GM23338 (cell line): ENCODE results near the gene AGBL2. TPM values are rescaled to one million over a fixed set of nuclear protein-coding genes. Genes with fewer than 3 reads are reported as not detected.

Experiments
- ATAC-seq: fragments of 200-7000 bp; cut with Tn5 transposase; 3 replicates; pipeline ENCODE4 v1.9.1; 2020
- DNase-seq: peaks from one replicate; pipeline ENCODE4 v3.0.0-alpha.2; 2015; ENCODE audit warnings: low spot score
- H2AFZ ChIP-seq: fragments of 200-600 bp; sonication (generic); 2 replicates; pipeline ENCODE4 v1.8.0; 2016; ENCODE audit warnings: antibody characterized with exemption, mild to moderate bottlenecking, moderate library complexity
- H3F3A ChIP-seq: fragments of 200-600 bp; sonication (generic); replicated peaks from 2 replicates; pipeline ENCODE4 v1.8.0; 2017; ENCODE audit warnings: antibody characterized with exemption, mixed run types, low read depth
- H3K27ac ChIP-seq: fragments of 200-600 bp; sonication (generic); 2 replicates; pipeline ENCODE4 v1.6.1; 2016; ENCODE audit warnings: low read depth
- H3K27me3 ChIP-seq: fragments of 200-600 bp; sonication (generic); 2 replicates; pipeline ENCODE4 v1.8.0; 2016; ENCODE audit warnings: mild to moderate bottlenecking, mixed run types, moderate library complexity; ENCODE audit not compliant: insufficient read depth
- H3K36me3 ChIP-seq: fragments of 200-600 bp; sonication (generic); 2 replicates; pipeline ENCODE4 v1.8.0; 2016; ENCODE audit warnings: mild to moderate bottlenecking; ENCODE audit not compliant: insufficient read depth
- H3K4me1 ChIP-seq: fragments of 200-600 bp; sonication (generic); 2 replicates; pipeline ENCODE4 v1.8.0; 2016; ENCODE audit warnings: mild to moderate bottlenecking, moderate library complexity; ENCODE audit not compliant: insufficient read depth
- H3K4me2 ChIP-seq: fragments of 200-600 bp; sonication (generic); 2 replicates; pipeline ENCODE4 v1.7.1; 2017; ENCODE audit warnings: mixed run types
- H3K4me3 ChIP-seq: fragments of 200-600 bp; sonication (generic); 2 replicates; pipeline ENCODE4 v1.6.1; 2016; ENCODE audit warnings: mixed run types
- H3K79me2 ChIP-seq: fragments of 200-600 bp; sonication (generic); replicated peaks from 2 replicates; pipeline ENCODE4 v1.8.0; 2017; ENCODE audit warnings: mild to moderate bottlenecking; ENCODE audit not compliant: insufficient read depth
- H3K9me2 ChIP-seq: fragments of 200-600 bp; sonication (generic); 2 replicates; pipeline ENCODE4 v1.8.0; 2017; ENCODE audit not compliant: insufficient read depth
- H4K20me1 ChIP-seq: fragments of 200-600 bp; sonication (generic); replicated peaks from 2 replicates; pipeline ENCODE4 v1.8.0; 2017; ENCODE audit warnings: mild to moderate bottlenecking; ENCODE audit not compliant: insufficient read depth
- H3K27ac Mint-ChIP-seq: 2 replicates; pipeline ENCODE4 v1.8.0; 2020; ENCODE audit warnings: inconsistent platforms, mild to moderate bottlenecking, moderate library complexity, mixed read lengths
- H3K27me3 Mint-ChIP-seq: 3 replicates; pipeline ENCODE4 v1.8.0; 2022; ENCODE audit warnings: low read depth, mild to moderate bottlenecking, moderate library complexity, mixed read lengths, inconsistent platforms; ENCODE audit not compliant: insufficient read depth, poor library complexity
- H3K36me3 Mint-ChIP-seq: 3 replicates; pipeline ENCODE4 v1.8.0; 2021; ENCODE audit warnings: low read depth, mild to moderate bottlenecking, inconsistent platforms, moderate library complexity, mixed read lengths
- H3K4me1 Mint-ChIP-seq: 3 replicates; pipeline ENCODE4 v1.8.0; 2020; ENCODE audit warnings: mild to moderate bottlenecking, inconsistent platforms, mixed read lengths
- H3K4me3 Mint-ChIP-seq: 3 replicates; pipeline ENCODE4 v1.8.0; 2021; ENCODE audit warnings: moderate library complexity, mild to moderate bottlenecking, inconsistent platforms, mixed read lengths
- H3K9me3 Mint-ChIP-seq: 3 replicates; pipeline ENCODE4 v1.8.0; 2020; ENCODE audit warnings: moderate library complexity, mild to moderate bottlenecking, inconsistent platforms, mixed read lengths
- CREB1 ChIP-seq: fragments of 250-450 bp; sonication (Bioruptor Pico); IDR thresholded peaks from 2 replicates; pipeline ENCODE4 v1.5.0; 2020; ENCODE audit warnings: low read depth, mild to moderate bottlenecking, moderate library complexity
- EZH2 ChIP-seq: fragments of 200-600 bp; sonication (generic); IDR thresholded peaks from one replicate; pipeline ENCODE4 v1.8.0; 2017; ENCODE audit warnings: antibody characterized with exemption, mild to moderate bottlenecking, low read depth; ENCODE audit not compliant: unreplicated experiment
- JUNB ChIP-seq: IDR thresholded peaks from one replicate; pipeline ENCODE4 v1.6.1; 2016; ENCODE audit warnings: antibody characterized with exemption; ENCODE audit not compliant: unreplicated experiment
- NANOG ChIP-seq: IDR thresholded peaks from 2 replicates; pipeline ENCODE4 v1.6.1; 2016; ENCODE audit warnings: antibody characterized with exemption, borderline replicate concordance
- POLR2AphosphoS5 ChIP-seq: IDR thresholded peaks from 2 replicates; pipeline ENCODE4 v1.6.1; 2016; ENCODE audit warnings: antibody characterized with exemption, low read depth
- STAT1 ChIP-seq: IDR thresholded peaks from one replicate; pipeline ENCODE4 v1.6.1; 2016; ENCODE audit warnings: antibody characterized with exemption; ENCODE audit not compliant: unreplicated experiment
- ZNF114 ChIP-seq: fragments of 250-450 bp; sonication (Bioruptor Pico); IDR thresholded peaks from 2 replicates; pipeline ENCODE4 v1.5.0; 2020; ENCODE audit warnings: mild to moderate bottlenecking, moderate library complexity
- ZNF331 ChIP-seq: fragments of 250-450 bp; sonication (Bioruptor Pico); IDR thresholded peaks from 2 replicates; pipeline ENCODE4 v1.5.0; 2020; ENCODE audit warnings: low read depth, mild to moderate bottlenecking, moderate library complexity
- polyA plus RNA-seq: library from polyadenylated mRNA; unstranded; fragments of >200 nt; fragmentation: Nextera tagmentation; extraction: Ambion mirVana; gene quantifications from 2 replicates; pipeline ENCODE4 v1.2.1, GENCODE V29; 2016
- total RNA-seq: library from RNA; depleted of rRNA; stranded (reverse); fragments of >200 nt; shearing (Covaris generic); gene quantifications from 2 replicates; pipeline ENCODE4 v1.2.3, GENCODE V29; 2014
- TF ChIP-seq, protein P1 (sequence below): IDR thresholded peaks from 2 replicates; pipeline ENCODE4 v1.6.1; 2016; ENCODE audit warnings: antibody characterized with exemption
- TF ChIP-seq, protein P2 (sequence below): fragments of 250-450 bp; sonication (Bioruptor Pico); IDR thresholded peaks from 2 replicates; pipeline ENCODE4 v1.5.0; 2020; ENCODE audit warnings: mild to moderate bottlenecking, moderate library complexity
- TF ChIP-seq, protein P3 (sequence below), 2 experiments: fragments of 200-600 bp in 1 of 2; sonication (generic) in 1 of 2; conservative IDR thresholded peaks; 2 replicates each; pipeline versions ENCODE4 v1.5.1 to v1.6.1; 2016 to 2017; ENCODE audit warnings: antibody characterized with exemption in 2 of 2, low read depth in 2 of 2, mild to moderate bottlenecking in 2 of 2, moderate library complexity in 1 of 2
- TF ChIP-seq, protein P4 (sequence below): IDR thresholded peaks from one replicate; pipeline ENCODE4 v1.6.1; 2018; ENCODE audit warnings: antibody characterized with exemption; ENCODE audit not compliant: unreplicated experiment

The AGBL2 gene
- total and polyA plus RNA-seq, 2 experiments from 2014 or later, result 5.1 to 5.6 TPM

DNA sequence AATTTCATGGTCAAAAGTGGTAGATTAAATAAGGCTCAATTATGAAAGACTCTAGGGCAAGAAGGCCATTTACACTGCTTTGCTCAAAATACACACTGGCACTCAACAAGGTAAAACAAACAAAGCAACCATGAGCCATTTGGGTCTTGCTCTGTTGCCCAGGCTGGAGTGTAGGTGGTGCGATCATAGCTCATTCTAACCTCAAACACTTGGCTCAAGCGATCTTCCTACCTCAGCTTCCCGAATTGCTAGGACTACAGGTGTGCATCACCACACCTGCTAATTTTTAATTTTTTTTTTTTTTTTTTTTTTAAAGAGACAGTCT lies 10.9 kb upstream of the AGBL2 start:
- Mint-ChIP-seq H3K27ac (no peak overlapping the region), H3K4me1 (no peaks in the 10 kb centered on the region), H3K36me3 (peaks cover 81% of the 10 kb centered on the region), H3K4me3 (no peak overlapping the region), H3K27me3 (peaks cover 1% of the 10 kb centered on the region), H3K9me3 (no peaks in the 10 kb centered on the region)
- Histone ChIP-seq H3F3A (peaks cover 14% of the 10 kb centered on the region; the same call in 1 of the 2 replicates), H3K4me3 (no peak overlapping the region), H3K27ac (no peak overlapping the region), H3K9me2 (no peaks in the 10 kb centered on the region), H2AFZ (no peak overlapping the region), H3K79me2 (no peaks in the 10 kb centered on the region), H3K27me3 (no peaks in the 10 kb centered on the region), H3K4me2 (no peak overlapping the region), H4K20me1 (no peaks in the 10 kb centered on the region; the same call in none of the 2 replicates), H3K4me1 (no peaks in the 10 kb centered on the region), H3K36me3 (peaks cover 65% of the 10 kb centered on the region)
- TF ChIP-seq NANOG, result no peak
- TF ChIP-seq POLR2AphosphoS5, result no peak
- TF ChIP-seq JUNB, result no peak
- TF ChIP-seq ZNF114 (CRISPR knock-in tag), result no peak
- no peak for TF ChIP-seq ZNF331 (CRISPR knock-in tag)
- TF ChIP-seq, protein P1, sequence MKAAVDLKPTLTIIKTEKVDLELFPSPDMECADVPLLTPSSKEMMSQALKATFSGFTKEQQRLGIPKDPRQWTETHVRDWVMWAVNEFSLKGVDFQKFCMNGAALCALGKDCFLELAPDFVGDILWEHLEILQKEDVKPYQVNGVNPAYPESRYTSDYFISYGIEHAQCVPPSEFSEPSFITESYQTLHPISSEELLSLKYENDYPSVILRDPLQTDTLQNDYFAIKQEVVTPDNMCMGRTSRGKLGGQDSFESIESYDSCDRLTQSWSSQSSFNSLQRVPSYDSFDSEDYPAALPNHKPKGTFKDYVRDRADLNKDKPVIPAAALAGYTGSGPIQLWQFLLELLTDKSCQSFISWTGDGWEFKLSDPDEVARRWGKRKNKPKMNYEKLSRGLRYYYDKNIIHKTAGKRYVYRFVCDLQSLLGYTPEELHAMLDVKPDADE, result no peak
- no peak for TF ChIP-seq EZH2
- TF ChIP-seq, protein P2, sequence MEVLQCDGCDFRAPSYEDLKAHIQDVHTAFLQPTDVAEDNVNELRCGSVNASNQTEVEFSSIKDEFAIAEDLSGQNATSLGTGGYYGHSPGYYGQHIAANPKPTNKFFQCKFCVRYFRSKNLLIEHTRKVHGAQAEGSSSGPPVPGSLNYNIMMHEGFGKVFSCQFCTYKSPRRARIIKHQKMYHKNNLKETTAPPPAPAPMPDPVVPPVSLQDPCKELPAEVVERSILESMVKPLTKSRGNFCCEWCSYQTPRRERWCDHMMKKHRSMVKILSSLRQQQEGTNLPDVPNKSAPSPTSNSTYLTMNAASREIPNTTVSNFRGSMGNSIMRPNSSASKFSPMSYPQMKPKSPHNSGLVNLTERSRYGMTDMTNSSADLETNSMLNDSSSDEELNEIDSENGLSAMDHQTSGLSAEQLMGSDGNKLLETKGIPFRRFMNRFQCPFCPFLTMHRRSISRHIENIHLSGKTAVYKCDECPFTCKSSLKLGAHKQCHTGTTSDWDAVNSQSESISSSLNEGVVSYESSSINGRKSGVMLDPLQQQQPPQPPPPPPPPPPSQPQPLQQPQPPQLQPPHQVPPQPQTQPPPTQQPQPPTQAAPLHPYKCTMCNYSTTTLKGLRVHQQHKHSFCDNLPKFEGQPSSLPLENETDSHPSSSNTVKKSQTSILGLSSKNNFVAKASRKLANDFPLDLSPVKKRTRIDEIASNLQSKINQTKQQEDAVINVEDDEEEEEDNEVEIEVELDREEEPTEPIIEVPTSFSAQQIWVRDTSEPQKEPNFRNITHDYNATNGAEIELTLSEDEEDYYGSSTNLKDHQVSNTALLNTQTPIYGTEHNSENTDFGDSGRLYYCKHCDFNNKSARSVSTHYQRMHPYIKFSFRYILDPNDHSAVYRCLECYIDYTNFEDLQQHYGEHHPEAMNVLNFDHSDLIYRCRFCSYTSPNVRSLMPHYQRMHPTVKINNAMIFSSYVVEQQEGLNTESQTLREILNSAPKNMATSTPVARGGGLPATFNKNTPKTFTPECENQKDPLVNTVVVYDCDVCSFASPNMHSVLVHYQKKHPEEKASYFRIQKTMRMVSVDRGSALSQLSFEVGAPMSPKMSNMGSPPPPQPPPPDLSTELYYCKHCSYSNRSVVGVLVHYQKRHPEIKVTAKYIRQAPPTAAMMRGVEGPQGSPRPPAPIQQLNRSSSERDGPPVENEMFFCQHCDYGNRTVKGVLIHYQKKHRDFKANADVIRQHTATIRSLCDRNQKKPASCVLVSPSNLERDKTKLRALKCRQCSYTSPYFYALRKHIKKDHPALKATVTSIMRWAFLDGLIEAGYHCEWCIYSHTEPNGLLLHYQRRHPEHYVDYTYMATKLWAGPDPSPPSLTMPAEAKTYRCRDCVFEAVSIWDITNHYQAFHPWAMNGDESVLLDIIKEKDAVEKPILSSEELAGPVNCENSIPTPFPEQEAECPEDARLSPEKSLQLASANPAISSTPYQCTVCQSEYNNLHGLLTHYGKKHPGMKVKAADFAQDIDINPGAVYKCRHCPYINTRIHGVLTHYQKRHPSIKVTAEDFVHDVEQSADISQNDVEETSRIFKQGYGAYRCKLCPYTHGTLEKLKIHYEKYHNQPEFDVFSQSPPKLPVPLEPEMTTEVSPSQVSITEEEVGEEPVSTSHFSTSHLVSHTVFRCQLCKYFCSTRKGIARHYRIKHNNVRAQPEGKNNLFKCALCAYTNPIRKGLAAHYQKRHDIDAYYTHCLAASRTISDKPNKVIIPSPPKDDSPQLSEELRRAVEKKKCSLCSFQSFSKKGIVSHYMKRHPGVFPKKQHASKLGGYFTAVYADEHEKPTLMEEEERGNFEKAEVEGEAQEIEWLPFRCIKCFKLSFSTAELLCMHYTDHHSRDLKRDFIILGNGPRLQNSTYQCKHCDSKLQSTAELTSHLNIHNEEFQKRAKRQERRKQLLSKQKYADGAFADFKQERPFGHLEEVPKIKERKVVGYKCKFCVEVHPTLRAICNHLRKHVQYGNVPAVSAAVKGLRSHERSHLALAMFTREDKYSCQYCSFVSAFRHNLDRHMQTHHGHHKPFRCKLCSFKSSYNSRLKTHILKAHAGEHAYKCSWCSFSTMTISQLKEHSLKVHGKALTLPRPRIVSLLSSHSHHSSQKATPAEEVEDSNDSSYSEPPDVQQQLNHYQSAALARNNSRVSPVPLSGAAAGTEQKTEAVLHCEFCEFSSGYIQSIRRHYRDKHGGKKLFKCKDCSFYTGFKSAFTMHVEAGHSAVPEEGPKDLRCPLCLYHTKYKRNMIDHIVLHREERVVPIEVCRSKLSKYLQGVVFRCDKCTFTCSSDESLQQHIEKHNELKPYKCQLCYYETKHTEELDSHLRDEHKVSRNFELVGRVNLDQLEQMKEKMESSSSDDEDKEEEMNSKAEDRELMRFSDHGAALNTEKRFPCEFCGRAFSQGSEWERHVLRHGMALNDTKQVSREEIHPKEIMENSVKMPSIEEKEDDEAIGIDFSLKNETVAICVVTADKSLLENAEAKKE (CRISPR knock-in tag), result no peak
- TF ChIP-seq, protein P3, sequence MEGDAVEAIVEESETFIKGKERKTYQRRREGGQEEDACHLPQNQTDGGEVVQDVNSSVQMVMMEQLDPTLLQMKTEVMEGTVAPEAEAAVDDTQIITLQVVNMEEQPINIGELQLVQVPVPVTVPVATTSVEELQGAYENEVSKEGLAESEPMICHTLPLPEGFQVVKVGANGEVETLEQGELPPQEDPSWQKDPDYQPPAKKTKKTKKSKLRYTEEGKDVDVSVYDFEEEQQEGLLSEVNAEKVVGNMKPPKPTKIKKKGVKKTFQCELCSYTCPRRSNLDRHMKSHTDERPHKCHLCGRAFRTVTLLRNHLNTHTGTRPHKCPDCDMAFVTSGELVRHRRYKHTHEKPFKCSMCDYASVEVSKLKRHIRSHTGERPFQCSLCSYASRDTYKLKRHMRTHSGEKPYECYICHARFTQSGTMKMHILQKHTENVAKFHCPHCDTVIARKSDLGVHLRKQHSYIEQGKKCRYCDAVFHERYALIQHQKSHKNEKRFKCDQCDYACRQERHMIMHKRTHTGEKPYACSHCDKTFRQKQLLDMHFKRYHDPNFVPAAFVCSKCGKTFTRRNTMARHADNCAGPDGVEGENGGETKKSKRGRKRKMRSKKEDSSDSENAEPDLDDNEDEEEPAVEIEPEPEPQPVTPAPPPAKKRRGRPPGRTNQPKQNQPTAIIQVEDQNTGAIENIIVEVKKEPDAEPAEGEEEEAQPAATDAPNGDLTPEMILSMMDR (conservative IDR thresholded peaks at IDR 0.05; ENCODE audit: low read depth in 2 of 2), result no peak
- TF ChIP-seq, protein P4, sequence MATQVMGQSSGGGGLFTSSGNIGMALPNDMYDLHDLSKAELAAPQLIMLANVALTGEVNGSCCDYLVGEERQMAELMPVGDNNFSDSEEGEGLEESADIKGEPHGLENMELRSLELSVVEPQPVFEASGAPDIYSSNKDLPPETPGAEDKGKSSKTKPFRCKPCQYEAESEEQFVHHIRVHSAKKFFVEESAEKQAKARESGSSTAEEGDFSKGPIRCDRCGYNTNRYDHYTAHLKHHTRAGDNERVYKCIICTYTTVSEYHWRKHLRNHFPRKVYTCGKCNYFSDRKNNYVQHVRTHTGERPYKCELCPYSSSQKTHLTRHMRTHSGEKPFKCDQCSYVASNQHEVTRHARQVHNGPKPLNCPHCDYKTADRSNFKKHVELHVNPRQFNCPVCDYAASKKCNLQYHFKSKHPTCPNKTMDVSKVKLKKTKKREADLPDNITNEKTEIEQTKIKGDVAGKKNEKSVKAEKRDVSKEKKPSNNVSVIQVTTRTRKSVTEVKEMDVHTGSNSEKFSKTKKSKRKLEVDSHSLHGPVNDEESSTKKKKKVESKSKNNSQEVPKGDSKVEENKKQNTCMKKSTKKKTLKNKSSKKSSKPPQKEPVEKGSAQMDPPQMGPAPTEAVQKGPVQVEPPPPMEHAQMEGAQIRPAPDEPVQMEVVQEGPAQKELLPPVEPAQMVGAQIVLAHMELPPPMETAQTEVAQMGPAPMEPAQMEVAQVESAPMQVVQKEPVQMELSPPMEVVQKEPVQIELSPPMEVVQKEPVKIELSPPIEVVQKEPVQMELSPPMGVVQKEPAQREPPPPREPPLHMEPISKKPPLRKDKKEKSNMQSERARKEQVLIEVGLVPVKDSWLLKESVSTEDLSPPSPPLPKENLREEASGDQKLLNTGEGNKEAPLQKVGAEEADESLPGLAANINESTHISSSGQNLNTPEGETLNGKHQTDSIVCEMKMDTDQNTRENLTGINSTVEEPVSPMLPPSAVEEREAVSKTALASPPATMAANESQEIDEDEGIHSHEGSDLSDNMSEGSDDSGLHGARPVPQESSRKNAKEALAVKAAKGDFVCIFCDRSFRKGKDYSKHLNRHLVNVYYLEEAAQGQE, result no peak
- TF ChIP-seq STAT1, result no peak
- TF ChIP-seq CREB1 (CRISPR knock-in tag), result no peak
- ATAC-seq (no peak), DNase-seq (no peak)
